GM12874 (cell line): ENCODE results near the gene C6orf89.

ENCODE experiments used
- CTCF ChIP-seq: IDR thresholded peaks from 2 replicates; pipeline ENCODE4 v1.5.1; 2011; ENCODE audit warnings: low read depth, mild to moderate bottlenecking, control low read depth, low read length, moderate library complexity; ENCODE audit not compliant: insufficient read depth

The C6orf89 gene

DNA sequence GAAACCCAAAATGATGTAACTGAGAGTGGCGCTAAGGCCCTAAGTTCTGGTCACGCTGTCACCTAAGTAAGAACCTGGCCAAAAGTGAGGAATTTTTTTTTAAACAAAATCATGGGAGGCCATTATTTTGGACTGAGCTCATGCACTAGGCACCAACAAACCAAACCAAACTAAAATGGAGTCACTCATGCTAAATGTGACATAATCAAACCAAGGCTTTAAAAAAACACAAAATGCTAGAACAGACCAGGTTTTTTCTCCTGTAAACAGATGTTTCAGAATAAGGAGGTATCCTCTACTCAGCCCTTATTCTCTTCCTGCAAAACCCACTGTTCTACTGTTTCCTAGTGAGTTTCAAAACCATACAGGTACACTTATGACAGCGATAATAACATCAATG is 1.1 kb upstream of the C6orf89 start:
- TF ChIP-seq CTCF, result no peak

- no peak for TF ChIP-seq CTCF
Measured at GRCh38 chr6:36886950-36887618, 1.3 kb downstream of the C6orf89 start.

- TF ChIP-seq CTCF, result no peak
Measured at GRCh38 chr6:36888115-36888643, 2.4 kb downstream of the C6orf89 start.

DNA sequence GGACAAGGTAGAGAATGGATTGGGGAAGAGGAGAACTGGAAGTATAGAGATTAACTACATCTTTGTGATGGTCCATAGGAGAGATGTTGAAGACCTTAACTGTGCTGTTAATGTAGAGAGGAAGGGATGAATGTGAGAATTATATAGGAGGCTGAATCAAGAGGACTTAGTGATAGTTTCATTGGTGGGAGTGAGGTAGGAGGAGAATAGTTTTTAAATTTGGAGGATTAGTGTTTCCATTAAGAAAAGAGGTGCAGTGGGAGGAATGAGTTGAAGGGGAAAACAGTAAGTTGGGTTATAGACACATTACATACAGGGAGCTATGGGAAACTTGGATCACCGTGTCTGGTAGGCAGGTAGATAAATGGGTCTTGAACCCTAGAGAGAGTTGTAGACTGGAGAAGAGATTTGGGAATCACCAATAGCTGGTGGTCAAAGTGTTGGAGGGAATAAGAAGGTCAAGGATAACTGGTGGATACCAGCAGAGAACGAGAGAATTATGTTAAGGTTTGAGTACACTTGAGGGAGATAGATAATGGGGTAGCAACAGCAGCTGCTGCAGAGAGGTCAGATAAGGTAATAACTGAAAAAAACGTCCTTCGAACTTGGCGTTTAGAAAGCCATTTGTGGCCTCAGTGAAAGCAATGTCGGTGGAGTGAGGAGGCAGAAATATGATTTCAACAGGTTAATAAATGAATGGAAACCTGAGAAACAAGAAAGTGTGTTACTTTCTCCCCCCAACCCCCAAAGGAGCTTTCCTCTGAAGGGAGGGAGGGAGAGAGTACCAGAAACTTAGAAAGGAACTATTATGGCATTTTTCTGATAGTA is 3.1 kb downstream of the C6orf89 start:
- no peak for TF ChIP-seq CTCF

- no peak for TF ChIP-seq CTCF
Measured at GRCh38 chr6:36890112-36890663, 4.4 kb downstream of the C6orf89 start.

DNA sequence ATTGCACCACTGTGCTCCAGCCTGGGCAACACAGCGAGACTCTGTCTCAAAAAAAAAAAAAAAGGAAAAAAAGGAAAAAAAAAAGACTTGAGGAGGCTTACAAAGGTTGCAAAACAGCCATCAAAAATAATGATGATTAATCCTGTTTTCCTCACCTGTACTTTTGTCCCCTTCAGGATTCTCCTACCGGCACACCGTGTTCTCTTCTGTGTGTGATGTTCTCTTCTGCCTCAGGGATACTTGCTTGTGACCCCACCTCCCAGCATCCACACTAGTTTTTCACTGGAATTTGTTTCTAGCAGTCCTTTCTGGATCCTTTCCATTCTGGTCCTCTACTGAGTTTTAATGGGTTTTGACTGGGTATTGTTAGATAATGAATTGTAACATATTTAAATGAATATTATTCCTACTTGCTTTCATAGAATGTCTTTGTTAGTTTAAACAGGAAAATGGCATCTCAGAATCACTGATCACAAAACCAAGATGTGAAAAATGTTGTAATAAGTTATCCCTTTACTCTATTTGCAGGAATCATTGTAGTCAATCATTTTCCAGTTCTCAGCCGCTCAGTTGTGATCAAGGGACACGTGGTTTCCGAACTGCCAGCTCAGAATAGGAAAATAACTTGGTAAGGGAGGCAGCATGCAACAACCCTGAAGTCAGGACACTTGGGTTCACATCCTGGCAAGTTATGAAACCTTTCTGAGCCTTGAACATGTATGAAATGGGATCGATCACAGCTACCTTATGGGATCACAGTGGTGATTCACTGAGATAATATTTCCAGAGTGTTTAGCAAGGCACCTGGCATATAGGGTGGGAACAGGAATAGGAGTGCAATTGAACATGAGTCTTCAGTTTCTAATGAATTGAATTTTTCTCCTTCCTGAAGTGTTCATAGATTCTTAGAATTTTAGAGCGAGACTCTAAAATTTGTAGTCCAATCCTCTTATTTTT is 8.5 kb downstream of the C6orf89 start:
- no peak for TF ChIP-seq CTCF
